DMS153 treated with DMSO at 0.1 percent for 48 hours (cell line): ENCODE data around the gene MNX1.

ENCODE experiments used
- DNase-seq: peaks from one replicate; lab custom pipeline; 2025; ENCODE audit not compliant: unreplicated experiment; lab: John Stamatoyannopoulos, UW

MNX1 gene

DNA sequence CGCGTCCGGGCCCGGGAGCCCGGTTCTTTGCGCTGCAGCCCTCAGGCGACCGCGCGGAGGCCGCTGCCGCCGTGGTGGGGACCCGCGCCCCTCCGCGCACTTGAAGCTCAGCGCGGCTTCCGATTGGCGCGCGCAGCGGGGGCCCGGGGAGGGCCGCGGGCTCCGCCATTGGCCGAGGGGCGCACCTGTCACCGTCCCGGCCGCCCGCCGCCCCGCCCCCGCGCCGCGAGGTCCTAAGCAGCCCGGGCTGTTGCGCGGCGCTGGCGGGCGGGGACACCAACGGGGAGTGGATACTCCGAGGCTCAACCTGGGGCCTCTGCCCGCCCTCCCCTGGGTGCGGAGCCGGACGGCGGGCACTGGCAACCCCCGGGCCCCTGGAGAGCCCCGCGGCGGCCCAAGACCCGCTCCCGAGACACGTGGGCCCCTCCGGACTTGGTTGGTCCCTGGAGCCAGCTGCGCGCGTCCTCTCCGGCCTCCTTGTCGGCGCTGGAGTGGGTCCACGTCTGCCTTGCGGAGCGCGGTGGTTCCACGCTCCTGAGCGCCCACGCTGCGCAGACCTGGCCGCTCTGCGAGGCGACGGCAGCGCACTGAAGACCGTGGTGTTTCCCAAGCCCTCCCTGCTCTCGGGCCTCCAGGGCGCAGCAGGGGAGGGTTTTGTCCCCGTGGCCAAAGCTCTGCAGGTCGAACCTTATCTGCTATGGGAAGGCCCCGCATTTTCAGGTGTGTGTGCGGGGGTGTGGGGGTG, at the start of gene MNX1:
MNX1 (minus strand) TSS at position 76 of the 745 bp plus-strand sequence. CDS start 313 bp downstream, outside the sequence.
- DNase-seq = peak; percentile 64

- no peak for DNase-seq
These were observed 49.1 kb upstream of the MNX1 start for GRCh38 chr7:157059534-157059933.

DNA sequence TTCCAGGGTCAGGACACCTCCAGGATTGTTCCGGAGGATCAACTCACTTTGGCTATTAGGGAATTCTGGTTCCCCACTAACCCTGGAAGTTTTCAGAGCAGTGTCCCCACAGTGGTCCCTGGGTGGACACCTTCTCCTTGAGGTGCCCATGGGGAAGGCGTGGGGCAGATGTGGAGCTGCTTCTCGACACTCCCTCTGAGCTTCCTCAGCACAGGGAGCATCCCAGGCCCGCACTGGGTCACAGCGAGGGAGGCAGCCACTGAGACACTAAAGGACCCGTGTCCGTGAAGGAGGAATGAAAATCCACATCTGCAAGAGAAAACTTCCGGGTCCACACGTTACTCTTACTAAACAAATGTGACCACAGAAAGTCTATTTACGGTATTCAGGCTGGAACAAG, 48.2 kb upstream of the MNX1 start:
- DNase-seq = no peak

- DNase-seq = no peak
These were observed 47.6 kb upstream of the MNX1 start for GRCh38 chr7:157058068-157058467.

GRCh38 chr7:157056957-157057902, 46.8 kb upstream of the MNX1 start:
- no peak for DNase-seq

GRCh38 chr7:157056246-157056645, 45.8 kb upstream of the MNX1 start:
- DNase-seq = no peak

DNA sequence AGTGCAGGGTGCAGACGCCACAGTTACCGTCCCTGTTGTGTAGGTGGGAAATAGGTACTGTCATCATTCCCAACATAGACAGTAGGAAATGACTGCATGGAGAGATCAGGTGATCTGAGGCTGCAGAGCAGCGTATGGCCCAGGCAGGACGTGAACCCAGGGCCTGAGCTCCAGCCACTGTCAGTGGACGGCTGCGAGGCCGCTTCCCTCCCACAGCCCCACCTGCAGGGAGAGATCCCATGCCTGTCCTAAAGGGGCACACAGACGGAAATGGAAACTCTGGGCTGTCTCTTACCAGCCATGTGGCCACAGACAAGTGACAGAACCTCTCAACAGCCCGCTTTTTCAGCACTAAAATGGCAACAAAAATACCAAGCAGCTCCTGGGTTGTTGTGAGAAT, 44.5 kb upstream of the MNX1 start:
- no peak for DNase-seq

GRCh38 chr7:157053118-157053517, 42.7 kb upstream of the MNX1 start:
- no peak for DNase-seq

DNA sequence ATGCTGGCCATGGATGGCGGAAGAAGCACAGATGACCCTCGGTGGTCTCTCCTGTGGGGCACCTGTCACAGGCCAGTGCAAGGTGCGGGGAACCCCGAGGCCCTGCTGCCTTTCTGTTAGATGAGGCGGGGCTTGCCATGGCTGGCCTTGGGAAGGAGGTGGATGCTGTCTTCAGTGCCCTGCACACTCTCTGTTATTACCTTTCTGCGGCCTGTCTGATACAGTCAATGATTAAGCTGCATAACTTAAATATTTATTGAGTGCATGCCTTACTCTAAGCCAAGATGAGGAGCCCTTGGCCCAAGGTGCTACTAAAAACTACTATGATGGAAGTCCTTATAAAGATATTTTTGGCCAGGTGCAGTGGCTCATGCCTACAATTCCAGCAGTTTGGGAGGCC, 36.7 kb upstream of the MNX1 start:
- DNase-seq = no peak

- DNase-seq = no peak
These were observed 36.2 kb upstream of the MNX1 start for GRCh38 chr7:157046681-157047080.

GRCh38 chr7:157044943-157045660, 34.6 kb upstream of the MNX1 start:
- no peak for DNase-seq

- no peak for DNase-seq
These were observed 33.8 kb upstream of the MNX1 start for GRCh38 chr7:157044147-157044687.

DNA sequence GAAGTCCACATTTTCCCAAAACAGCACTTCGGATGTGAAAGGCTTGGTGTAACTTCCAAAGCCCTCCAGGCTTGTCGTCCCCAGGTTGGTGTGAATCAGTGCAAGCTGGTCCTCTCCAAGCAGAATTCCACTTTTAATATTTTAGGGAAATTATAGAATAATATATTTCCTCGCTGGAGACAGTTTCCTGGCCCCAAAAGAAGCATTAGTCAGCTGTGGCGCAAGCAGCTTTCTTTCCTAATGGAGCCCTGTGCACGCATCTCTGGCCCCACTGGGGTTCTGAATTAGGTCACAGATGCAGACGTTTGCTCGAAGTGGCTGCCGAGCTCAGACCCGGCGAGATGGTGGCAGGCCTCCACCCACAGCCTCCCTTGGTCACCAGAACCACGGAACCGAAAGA, 33.3 kb upstream of the MNX1 start:
- DNase-seq = no peak

DNA sequence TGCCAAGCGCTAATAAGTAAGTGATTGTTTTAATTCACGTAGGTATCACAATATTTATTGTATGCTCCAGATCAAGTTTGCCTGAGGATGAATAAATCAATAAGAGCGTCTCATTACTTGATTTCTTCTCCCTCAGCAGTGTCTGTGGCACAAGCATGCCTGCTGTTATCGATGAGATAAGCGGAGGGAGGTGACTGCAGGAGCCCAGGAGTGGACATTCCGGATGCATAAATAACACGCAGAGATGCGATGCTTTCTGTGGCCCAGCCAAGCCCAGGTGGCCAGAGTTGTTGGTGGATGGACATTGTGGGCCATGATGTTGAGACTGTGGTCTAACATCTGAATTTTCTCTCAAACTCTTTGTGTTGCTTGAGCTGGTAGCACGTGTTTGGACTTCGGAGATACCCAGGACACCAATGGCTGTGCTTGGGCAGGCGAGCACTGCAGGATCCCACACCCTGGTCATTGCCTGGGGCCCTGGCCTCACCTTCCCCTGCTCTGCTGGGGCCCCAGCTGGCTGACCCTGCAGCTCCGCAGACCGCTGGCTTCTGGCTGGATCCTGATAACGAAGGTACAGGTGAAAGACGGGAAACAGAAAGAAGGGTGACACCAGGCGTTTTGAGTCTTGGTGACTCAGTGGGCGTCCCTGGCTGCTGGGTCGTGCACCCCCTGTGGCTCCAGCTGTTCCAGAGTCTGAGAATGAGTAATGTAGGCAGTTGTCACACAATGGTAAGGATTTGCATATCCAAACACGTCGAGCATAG, 31.2 kb upstream of the MNX1 start:
- DNase-seq = no peak

DNA sequence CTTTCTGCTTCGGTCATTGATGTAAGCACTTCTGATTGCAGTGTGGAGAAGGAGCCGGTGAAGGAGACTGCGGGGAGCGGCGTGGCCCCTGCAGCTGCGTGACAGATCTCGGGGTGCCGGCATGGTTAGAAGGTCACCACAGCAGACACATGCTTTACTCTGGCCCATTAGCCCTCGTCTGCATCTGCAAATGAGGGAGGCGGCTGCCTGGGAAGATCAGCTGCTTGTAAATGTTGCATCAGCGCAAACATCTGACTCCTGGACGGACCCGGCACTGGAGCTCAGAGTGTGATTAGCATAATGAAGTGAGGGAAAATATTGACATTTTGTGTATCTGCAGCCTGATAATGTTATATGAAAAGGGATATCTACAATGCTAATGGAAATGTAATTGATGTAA, 30.5 kb upstream of the MNX1 start:
- DNase-seq = no peak

DNA sequence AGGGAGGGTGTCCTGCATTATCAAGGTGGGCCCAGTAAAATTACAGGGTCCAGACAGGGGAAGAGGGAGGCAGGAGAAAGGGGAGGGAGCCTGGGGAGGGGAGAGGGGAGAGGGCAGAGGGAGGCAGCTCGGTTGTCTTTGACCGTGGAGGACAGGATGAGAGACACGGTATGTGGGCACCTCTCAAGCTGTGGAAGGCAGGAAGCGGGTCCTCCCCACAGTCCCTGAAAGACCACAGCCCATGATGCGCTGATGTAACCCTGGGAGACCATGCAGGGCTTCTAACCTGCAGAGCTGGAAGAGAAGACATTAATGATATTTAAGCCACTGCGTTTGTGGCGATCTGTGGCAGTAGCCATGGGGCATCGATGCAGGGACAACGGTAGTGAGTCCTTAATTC, 27.2 kb upstream of the MNX1 start:
- DNase-seq = no peak

GRCh38 chr7:157037028-157037427, 26.6 kb upstream of the MNX1 start:
- no peak for DNase-seq

GRCh38 chr7:157035979-157036378, 25.5 kb upstream of the MNX1 start:
- DNase-seq = no peak

- DNase-seq = no peak
These were observed 24.8 kb upstream of the MNX1 start for GRCh38 chr7:157035302-157035701.
